IPS-18c (cell line): ENCODE data around the gene KLHL3.

Source experiments
- H3K4me3 ChIP-seq: 2 replicates; pipeline ENCODE4 v1.7.0; 2013; ENCODE audit warnings: low read depth, mild to moderate bottlenecking, low read length, moderate library complexity; ENCODE audit not compliant: insufficient read depth
- H3K9me3 ChIP-seq: one replicate; pipeline ENCODE4 v1.6.1; 2013; ENCODE audit warnings: mild to moderate bottlenecking, low read length, moderate library complexity; ENCODE audit not compliant: control insufficient read depth, insufficient read depth

The KLHL3 gene

DNA sequence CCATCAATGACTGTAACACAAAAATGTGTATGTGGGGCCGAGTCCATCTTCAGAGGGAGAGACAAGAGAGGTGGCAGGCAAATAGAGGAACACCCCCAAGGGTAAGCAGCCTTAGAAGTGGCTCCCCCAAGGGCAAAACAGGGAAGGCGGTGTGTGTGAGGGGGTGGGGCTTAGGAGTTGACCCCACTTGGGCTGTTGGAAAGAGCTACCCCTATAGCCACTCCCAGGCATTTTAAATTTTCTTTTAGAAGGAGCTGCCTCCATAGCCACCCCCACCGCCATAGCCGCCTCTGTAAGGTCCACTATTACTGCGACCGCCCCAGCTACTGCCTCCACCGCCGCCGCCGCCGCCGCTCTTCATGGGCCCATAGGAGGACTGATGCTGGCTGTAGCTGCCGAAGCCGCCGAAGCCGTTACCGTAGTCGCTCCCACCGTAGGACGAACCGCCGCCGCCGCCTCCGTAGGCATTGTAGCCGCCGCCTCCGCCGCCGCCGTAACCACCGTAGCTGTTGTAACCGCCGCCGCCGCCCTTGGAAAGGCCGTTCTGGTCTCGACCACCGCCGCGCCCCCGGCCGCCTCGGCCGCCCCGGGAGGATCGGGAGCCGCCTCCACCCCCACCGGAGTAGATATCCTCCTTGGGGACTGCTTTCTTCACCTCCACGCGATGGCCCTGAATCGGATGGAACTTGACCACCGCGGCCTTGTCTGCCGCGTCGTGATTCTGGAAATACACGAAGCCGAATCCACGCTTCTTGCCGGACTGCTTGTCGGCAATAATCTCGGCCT is 17.2 kb upstream of the KLHL3 start:
- Histone ChIP-seq H3K9me3 (no peaks in the 10 kb centered on the region), H3K4me3 (peak overlapping the region; percentile 98)

DNA sequence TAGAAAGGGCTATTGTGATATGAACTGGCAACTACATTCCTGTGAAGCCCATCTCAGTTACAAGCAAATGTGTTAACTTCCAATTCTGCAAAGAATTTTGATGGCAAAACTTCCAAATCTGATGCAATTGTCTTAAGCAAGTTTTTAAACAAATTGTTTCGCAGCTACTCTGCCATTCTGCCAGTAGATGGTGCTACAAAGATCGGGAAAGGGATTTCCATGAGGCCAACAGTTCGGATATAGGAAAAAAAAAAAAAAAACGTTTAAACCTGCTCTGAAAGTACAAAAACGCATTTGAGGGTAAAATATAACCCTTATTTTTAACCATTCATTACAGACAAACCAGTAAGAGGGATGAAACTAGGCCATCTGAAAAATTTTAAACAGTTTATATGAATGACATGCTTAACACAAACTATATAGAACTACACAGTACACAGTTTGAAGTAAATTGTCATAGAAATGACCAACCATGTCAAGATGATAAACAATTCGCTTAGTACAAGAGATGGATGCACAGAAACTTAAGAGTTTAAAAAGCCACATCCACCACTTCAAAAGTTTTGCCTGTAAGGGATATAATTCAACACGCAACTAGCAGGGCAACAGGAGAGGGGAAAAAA is 16.1 kb upstream of the KLHL3 start:
- Histone ChIP-seq H3K9me3 (no peaks in the 10 kb centered on the region), H3K4me3 (peak overlapping the region; percentile 98)

DNA sequence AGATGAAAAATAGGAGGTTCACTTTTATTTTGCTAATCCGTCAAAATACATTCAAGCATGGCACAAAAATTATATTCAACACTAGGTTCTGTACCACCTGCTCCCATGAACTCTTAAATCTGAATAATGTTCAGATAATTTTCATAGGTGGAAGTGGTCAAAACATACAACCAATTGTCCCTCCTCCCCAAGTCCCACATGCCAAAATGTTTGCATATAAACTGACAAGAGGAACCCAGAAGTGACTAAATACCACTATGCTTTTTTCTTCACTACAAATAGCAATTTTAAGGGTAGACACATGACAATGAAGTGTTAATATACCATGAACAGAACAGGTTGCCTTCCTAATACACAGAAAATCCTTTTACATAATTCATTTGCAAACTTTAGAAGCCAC is 14.5 kb upstream of the KLHL3 start:
- Histone ChIP-seq H3K4me3 (no peak overlapping the region), H3K9me3 (no peaks in the 10 kb centered on the region)

DNA sequence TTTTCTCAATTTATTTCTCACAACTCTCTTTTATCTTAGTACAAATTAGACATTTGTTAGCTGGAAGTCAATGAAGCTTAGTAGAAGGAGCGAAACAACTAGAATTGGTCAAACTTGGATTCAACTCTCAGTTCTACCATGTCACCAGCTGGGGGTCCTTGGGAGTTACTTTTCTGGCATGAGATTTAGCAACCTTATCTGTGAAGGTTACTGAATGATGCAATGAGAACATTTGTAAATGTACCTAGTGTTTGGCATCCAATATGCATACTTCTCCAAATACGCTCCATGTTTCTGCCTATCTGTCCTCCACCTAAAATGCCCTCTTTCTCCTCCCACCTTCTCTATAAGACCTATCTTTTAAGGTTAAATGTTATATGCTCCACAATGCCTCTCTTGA is 12.0 kb upstream of the KLHL3 start:
- no peak overlapping the region for H3K4me3 ChIP-seq
- no peaks in the 10 kb centered on the region for H3K9me3 ChIP-seq

DNA sequence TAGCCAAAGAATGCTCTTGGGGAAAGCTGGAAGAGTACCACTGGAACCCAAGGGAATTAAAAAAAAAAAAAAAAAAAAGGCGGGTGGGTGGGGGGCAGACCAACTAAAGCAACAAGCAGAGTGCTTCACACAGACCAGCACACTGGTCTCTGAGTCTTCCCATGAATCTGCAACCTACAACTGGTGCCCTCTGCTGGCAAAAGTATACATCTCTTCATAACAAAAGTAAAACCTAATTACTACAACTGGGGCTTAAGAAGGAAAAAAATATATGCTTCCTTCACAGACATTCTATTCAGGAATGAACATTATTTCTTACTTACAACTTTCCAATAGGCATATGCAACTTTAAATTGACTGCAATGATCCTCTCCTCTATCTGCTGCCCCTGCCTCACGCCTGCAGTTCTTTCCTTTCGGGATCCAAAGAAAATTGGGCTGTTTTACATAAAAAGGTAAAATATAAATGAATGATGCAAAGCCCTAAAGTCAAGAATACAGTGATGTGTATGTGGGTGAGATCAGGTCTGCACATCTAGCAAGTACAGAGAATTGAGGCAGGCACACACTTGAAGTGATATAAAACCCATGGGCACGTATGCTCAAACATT is 7.2 kb upstream of the KLHL3 start:
- no peak overlapping the region for H3K4me3 ChIP-seq
- H3K9me3 ChIP-seq, result no peaks in the 10 kb centered on the region

DNA sequence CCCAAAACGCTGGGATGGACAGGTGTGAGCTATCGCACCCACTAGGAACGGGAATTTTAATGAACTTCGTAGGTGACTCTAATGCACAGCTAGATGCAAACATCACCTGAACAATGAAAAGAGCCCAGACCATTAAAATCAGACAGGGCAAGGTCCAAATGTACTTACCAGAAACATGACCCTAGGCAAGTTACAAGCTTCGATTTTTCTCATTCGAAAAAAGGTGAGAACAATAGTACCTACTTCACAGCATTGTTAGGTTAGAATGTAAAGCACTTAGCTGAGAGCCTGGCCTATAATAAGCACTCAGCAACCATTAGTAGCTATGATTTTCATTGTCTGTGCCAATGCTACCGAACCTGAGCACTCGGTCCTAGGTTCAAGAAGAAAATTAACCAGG is 5.8 kb upstream of the KLHL3 start:
- H3K4me3 ChIP-seq, result no peak overlapping the region

DNA sequence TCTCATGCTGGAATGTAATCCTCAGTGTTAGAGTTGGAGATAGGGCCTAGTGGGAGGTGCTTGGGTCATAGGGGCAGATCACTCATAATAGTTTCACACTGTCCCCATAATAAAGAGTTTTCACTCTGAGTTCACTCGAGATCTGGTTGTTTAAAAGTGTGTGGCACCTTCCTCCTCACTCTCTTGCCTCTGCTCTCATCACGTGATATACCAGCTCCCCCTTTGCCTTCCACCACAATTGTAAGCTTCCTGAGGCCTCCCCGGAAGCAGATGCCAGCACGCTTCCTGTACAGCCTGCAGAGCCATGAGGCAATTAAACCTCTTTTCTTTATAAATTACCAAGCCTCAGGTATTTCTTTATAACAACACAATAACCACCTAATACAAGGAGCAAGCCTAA is 3.8 kb upstream of the KLHL3 start:
- Histone ChIP-seq H3K9me3 (no peaks in the 10 kb centered on the region), H3K4me3 (no peak overlapping the region)

More for the DNA sequence above, 5.8 kb upstream of the KLHL3 start:
- no peaks in the 10 kb centered on the region for H3K9me3 ChIP-seq

DNA sequence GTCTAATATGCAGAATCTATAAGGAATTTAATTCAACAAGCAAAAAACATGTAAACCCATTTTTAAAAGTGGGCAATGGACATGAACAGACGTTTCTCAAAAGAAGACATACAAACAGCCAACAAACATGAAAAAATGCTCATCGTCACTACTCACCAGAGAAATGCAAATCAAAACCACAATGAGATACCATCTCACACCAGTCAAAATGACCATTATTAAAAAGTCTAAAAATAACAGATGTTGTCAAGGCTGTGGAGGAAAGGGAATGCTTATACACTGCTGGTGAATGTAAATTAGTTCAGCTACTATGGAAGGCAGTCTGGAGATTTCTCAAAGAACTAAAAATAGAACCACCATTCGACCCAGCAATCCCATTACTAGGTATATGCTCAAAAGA is 3.1 kb upstream of the KLHL3 start:
- Histone ChIP-seq H3K4me3 (no peak overlapping the region), H3K9me3 (no peaks in the 10 kb centered on the region)

DNA sequence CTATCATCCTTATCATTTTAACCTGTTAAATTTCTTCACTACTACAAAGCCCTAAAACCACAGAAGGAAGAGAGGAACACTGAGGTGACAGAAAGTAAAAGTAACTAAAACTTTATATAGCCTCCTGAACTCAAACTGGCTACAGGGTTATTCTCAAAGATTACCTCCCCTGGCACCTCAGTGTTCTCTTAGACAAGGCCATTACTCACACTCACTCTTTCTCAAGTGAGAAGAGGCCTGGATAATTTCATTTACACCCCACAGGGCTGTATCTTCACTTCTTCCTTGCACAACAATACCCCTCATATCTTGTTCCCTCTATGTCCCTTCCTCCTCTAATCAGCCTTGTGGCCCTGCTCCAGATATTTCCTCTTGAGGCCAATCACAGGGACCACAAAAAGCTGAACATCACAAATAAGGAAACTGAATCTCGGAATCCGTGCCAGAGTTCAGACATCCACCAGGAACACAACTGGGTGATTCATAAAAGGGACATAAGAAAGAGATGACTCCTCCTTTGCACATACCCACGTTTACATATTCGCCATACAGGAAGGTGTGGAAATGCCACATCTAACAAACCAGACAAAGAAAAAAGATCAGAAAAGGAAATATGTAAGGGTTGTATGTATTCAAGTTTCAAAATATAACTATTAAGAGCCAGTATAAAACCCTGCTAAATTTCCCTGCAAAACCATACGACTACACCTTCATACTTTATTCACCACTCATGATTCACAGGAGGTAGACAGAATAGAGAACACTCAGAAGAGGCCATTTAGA is 1.7 kb upstream of the KLHL3 start:
- H3K9me3 ChIP-seq, result no peaks in the 10 kb centered on the region
- no peak overlapping the region for H3K4me3 ChIP-seq

DNA sequence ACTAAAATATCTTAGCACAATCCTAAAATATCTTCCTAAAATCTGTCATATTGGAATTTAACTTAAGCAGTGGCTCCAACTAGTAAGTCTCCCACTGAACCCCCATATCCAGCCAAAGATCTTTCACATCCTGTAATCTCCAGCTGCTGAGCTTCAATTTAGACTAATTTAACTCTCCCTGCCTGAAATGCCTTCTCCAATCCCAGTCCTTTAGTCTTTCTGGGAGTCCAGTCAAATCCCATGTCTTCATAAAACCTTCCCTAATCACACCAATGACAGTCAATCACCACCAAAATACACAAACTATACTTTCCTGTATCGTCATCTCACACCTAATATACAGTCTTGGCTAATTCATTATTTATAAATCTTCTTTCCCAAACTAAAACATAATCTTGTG is 607 bp upstream of the KLHL3 start:
- H3K4me3 ChIP-seq, result no peak overlapping the region

DNA sequence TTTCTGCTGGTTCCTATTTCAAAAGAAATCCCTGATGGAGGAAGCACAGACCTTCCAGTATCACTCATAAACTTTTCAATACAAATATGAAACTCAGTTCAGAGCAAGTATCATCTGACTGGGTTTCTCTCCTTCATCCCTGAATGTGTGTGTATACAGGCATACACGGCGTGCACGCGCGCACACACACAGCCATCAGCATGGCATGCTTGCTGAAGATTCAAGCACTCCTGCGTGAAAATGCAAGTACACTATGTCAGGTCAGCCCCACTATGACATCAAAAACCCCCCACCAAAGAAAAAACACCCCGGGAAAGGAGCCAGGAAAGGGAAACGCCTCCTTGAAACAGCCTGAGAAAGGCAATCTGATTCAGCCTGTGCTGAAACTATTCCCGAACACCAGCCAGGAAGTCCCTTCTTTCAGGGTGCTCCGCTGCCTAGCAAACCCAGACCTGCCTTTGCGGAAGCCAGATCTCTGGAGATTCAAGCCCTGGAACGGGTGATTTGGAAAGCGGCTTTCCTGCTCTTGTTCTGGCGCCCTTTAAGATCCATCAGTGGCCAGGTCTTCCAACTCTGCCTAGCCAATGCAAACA is 831 bp downstream of the KLHL3 start:
- no peaks in the 10 kb centered on the region for H3K9me3 ChIP-seq
- peak overlapping the region; percentile 84 for H3K4me3 ChIP-seq

More for the DNA sequence above, 607 bp upstream of the KLHL3 start:
- no peaks in the 10 kb centered on the region for H3K9me3 ChIP-seq

DNA sequence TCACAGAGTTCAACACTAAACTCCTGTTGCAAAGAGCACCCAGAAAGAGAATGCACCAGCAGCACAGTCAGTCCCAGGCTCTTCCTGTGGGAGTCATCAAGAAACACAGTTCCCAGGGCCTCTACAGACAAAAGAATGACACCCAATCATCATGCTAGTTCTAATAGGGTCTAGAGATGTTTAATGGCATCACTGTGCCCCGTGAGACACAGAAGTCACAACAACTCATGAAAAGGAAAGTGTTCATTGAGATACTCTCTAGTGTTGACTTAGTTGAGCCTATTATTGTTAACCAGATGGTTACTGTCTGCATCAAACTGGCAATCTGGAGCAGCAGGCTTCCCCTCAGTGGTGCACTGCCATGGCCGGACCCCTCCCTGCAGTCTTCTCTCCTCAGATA is 1.6 kb downstream of the KLHL3 start:
- Histone ChIP-seq H3K9me3 (no peaks in the 10 kb centered on the region), H3K4me3 (peak overlapping the region; percentile 84)

DNA sequence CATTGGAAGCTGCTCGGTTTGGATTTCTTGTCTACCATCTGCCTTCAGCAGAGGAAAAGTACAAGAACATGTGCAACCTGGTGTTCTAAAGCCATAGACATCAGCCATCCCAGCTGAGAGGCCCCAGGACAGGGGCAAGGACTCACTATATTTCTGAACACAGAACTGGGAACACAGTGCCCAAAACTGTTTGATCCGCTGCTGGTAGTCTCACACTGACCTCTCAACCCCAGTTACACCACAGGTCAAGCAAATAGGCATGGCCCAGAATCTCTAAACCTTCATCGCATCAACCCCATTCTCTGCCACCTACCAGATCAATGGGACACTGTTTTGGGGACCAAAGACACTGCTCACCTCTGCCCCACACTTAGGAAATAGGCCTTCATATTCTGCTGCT is 2.0 kb downstream of the KLHL3 start:
- H3K4me3 ChIP-seq, result peak overlapping the region; percentile 84

DNA sequence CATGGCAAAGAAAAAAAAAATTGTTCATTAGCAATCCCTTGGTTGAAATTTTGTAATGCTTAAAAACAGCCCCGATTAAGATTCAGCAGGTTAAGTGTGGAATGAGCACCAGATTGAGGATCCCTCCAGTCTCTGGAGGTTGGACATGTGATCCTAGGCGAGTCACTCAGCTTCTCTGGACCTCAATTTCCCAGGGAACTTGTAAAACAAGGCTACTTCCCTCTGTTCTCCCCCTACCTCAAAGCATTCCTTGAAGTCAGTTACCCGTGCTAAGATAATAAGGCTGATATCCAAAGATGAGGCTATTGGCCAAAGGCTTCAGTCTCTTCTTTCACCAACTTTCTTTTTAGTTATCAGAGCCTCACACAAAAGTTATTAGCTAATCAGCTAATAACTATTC is 2.9 kb downstream of the KLHL3 start:
- Histone ChIP-seq H3K9me3 (no peaks in the 10 kb centered on the region), H3K4me3 (no peak overlapping the region)

More for the DNA sequence above, 2.0 kb downstream of the KLHL3 start:
- no peaks in the 10 kb centered on the region for H3K9me3 ChIP-seq

DNA sequence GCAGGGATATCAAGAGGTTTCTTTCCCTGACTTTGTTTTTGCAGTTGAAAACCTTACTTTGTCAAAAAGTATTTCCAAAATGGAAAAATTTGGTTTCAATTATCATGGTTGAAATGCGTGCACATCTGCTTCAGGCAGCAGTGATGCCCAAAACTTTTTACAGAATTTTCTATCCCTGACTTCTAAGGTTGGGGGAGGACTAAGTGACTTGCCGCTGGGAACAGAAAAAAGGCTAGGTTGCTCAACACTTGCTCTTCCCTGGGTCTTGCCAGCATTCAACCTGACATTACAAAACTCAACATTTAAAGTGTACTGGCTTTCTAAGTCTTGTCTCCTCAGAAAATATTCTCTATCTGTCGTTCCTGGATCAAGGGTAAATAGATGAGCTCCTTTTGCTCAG is 4.7 kb downstream of the KLHL3 start:
- Histone ChIP-seq H3K9me3 (no peaks in the 10 kb centered on the region), H3K4me3 (no peak overlapping the region)

DNA sequence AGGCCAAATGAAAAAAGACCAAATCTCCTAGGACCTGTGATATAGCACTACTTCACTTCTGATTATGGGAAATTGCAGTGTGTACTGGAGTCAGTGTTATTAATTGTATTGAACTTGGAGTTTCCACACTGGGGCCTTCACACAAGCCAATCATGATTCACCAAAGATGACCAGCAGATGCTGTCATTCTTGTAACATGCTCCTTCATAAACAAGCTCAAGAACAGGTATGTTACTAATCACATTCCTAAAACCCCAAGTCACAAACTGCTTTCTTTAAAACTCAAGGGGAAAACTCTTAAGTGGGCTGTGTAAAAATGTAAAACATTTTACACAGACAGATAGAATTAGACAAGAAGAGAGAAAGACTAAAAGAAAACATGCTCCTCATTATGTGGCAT is 5.6 kb downstream of the KLHL3 start:
- H3K4me3 ChIP-seq, result no peak overlapping the region
- H3K9me3 ChIP-seq, result no peaks in the 10 kb centered on the region

DNA sequence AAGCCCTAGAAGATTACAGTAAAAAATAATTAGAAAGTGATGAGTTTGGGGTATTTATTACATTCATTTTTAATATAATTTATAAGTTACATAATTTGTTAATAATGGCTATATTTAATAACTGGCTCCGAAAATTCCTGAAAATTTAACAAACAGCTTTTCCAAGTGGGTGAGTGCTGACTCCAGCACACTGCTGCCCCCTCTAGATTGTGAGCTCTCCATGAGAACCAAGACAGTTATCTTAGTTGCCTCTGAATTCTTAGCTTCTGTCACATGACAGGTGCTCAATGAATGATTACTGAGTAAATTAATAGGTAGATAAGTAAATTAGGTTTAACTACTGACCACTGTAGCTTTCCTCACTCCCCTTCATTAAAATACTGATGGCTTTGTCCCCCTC is 7.8 kb downstream of the KLHL3 start:
- H3K9me3 ChIP-seq, result no peaks in the 10 kb centered on the region
- no peak overlapping the region for H3K4me3 ChIP-seq
